ENCODE data around the gene ACTMAP.
A peak's percentile ranks its signal among the peaks of the same experiment; 100 is the strongest.

ACTMAP gene

GRCh38 chr19:40762754-40763470 lies 12.6 kb upstream of the ACTMAP start:
- H3K36me3 Mint-ChIP-seq (ENCODE audit: low read depth): peaks cover 61% of the 10 kb centered on the region
- peaks cover 36% of the 10 kb centered on the region for H3K4me1 Mint-ChIP-seq (ENCODE audit: low read depth)
- no peaks in the 10 kb centered on the region for H3K9me3 Mint-ChIP-seq
- H3K4me3 Mint-ChIP-seq: no peak overlapping the region
- H3K27me3 Mint-ChIP-seq (ENCODE audit: low read depth): no peaks in the 10 kb centered on the region
- H3K27ac Mint-ChIP-seq: no peak overlapping the region

GRCh38 chr19:40759352-40759751 lies 9.1 kb upstream of the ACTMAP start:
- H3K27me3 Mint-ChIP-seq (ENCODE audit: low read depth): no peaks in the 10 kb centered on the region
- peaks cover 70% of the 10 kb centered on the region for H3K36me3 Mint-ChIP-seq (ENCODE audit: low read depth)
- no peaks in the 10 kb centered on the region for H3K9me3 Mint-ChIP-seq
- no peak overlapping the region for H3K27ac Mint-ChIP-seq
- peaks cover 52% of the 10 kb centered on the region for H3K4me1 Mint-ChIP-seq (ENCODE audit: low read depth)
- H3K4me3 Mint-ChIP-seq: no peak overlapping the region

GRCh38 chr19:40758491-40758890 lies 8.2 kb upstream of the ACTMAP start:
- Mint-ChIP-seq H3K27ac (no peak overlapping the region), H3K4me1 (ENCODE audit: low read depth) (peaks cover 50% of the 10 kb centered on the region), H3K4me3 (no peak overlapping the region), H3K36me3 (ENCODE audit: low read depth) (peaks cover 63% of the 10 kb centered on the region), H3K9me3 (no peaks in the 10 kb centered on the region), H3K27me3 (ENCODE audit: low read depth) (no peaks in the 10 kb centered on the region)

- Mint-ChIP-seq H3K27ac (peak overlapping the region; percentile 64), H3K27me3 (ENCODE audit: low read depth) (no peaks in the 10 kb centered on the region), H3K9me3 (no peaks in the 10 kb centered on the region), H3K36me3 (ENCODE audit: low read depth) (peaks cover 51% of the 10 kb centered on the region), H3K4me1 (ENCODE audit: low read depth) (peaks cover 48% of the 10 kb centered on the region), H3K4me3 (peak overlapping the region; percentile 41)
Measured at GRCh38 chr19:40756502-40757110, 6.3 kb upstream of the ACTMAP start.

- Mint-ChIP-seq H3K27me3 (ENCODE audit: low read depth) (no peaks in the 10 kb centered on the region), H3K27ac (peak overlapping the region; percentile 64), H3K4me3 (peak overlapping the region; percentile 41), H3K4me1 (ENCODE audit: low read depth) (peaks cover 45% of the 10 kb centered on the region), H3K36me3 (ENCODE audit: low read depth) (peaks cover 54% of the 10 kb centered on the region), H3K9me3 (no peaks in the 10 kb centered on the region)
Measured at GRCh38 chr19:40755791-40756190, 5.5 kb upstream of the ACTMAP start.

GRCh38 chr19:40755248-40755624 lies 5.0 kb upstream of the ACTMAP start:
- H3K4me3 Mint-ChIP-seq: peak overlapping the region; percentile 41
- H3K4me1 Mint-ChIP-seq (ENCODE audit: low read depth): peaks cover 42% of the 10 kb centered on the region
- H3K27ac Mint-ChIP-seq: no peak overlapping the region
- no peaks in the 10 kb centered on the region for H3K9me3 Mint-ChIP-seq
- peaks cover 51% of the 10 kb centered on the region for H3K36me3 Mint-ChIP-seq (ENCODE audit: low read depth)
- H3K27me3 Mint-ChIP-seq (ENCODE audit: low read depth): no peaks in the 10 kb centered on the region

- H3K4me1 Mint-ChIP-seq (ENCODE audit: low read depth): peaks cover 45% of the 10 kb centered on the region
- H3K9me3 Mint-ChIP-seq: no peaks in the 10 kb centered on the region
- peaks cover 47% of the 10 kb centered on the region for H3K36me3 Mint-ChIP-seq (ENCODE audit: low read depth)
Measured at GRCh38 chr19:40754611-40755247, 4.5 kb upstream of the ACTMAP start.

GRCh38 chr19:40752257-40752781 lies 2.0 kb upstream of the ACTMAP start:
- peaks cover 36% of the 10 kb centered on the region for H3K36me3 Mint-ChIP-seq (ENCODE audit: low read depth)
- H3K27ac Mint-ChIP-seq: peak overlapping the region; percentile 97
- peaks cover 46% of the 10 kb centered on the region for H3K4me1 Mint-ChIP-seq (ENCODE audit: low read depth)
- H3K4me3 Mint-ChIP-seq: peak overlapping the region; percentile 95
- H3K27me3 Mint-ChIP-seq (ENCODE audit: low read depth): no peaks in the 10 kb centered on the region
- no peaks in the 10 kb centered on the region for H3K9me3 Mint-ChIP-seq

More at GRCh38 chr19:40754611-40755247, 4.5 kb upstream of the ACTMAP start:
- Mint-ChIP-seq H3K27me3 (ENCODE audit: low read depth) (no peaks in the 10 kb centered on the region), H3K27ac (peak overlapping the region; percentile 87), H3K4me3 (peak overlapping the region; percentile 79)

- H3K27ac Mint-ChIP-seq: peak within 1 kb of the TSS; percentile 97
- no peaks in the 10 kb centered on the region for H3K27me3 Mint-ChIP-seq (ENCODE audit: low read depth)
- no peaks in the 10 kb centered on the region for H3K9me3 Mint-ChIP-seq
- H3K4me3 Mint-ChIP-seq: peak within 1 kb of the TSS; percentile 95
- peaks cover 27% of the 10 kb centered on the region for H3K36me3 Mint-ChIP-seq (ENCODE audit: low read depth)
- H3K4me1 Mint-ChIP-seq (ENCODE audit: low read depth): peaks cover 35% of the 10 kb centered on the region
Measured at GRCh38 chr19:40750874-40751537, 729 bp upstream of the ACTMAP start, which contains the start of gene SNRPA. Gene SNRPA (plus strand): TSS chr19:40751203. CDS start chr19:40751409, 206 bp downstream.

GRCh38 chr19:40747536-40747935 lies 2.7 kb downstream of the ACTMAP start:
- H3K4me1 Mint-ChIP-seq (ENCODE audit: low read depth): peaks cover 16% of the 10 kb centered on the region
- H3K4me3 Mint-ChIP-seq: no peak overlapping the region
- no peak overlapping the region for H3K27ac Mint-ChIP-seq
- H3K27me3 Mint-ChIP-seq (ENCODE audit: low read depth): no peaks in the 10 kb centered on the region
- peaks cover 10% of the 10 kb centered on the region for H3K36me3 Mint-ChIP-seq (ENCODE audit: low read depth)
- no peaks in the 10 kb centered on the region for H3K9me3 Mint-ChIP-seq

GRCh38 chr19:40745402-40745780 lies 4.9 kb downstream of the ACTMAP start:
- no peak overlapping the region for H3K4me3 Mint-ChIP-seq
- H3K27ac Mint-ChIP-seq: no peak overlapping the region
- peaks cover 14% of the 10 kb centered on the region for H3K4me1 Mint-ChIP-seq (ENCODE audit: low read depth)
- no peaks in the 10 kb centered on the region for H3K27me3 Mint-ChIP-seq (ENCODE audit: low read depth)
- H3K9me3 Mint-ChIP-seq: no peaks in the 10 kb centered on the region
- H3K36me3 Mint-ChIP-seq (ENCODE audit: low read depth): peaks cover 2% of the 10 kb centered on the region

GRCh38 chr19:40744554-40745401 lies 5.5 kb downstream of the ACTMAP start:
- H3K27ac Mint-ChIP-seq: no peak overlapping the region
- no peaks in the 10 kb centered on the region for H3K36me3 Mint-ChIP-seq (ENCODE audit: low read depth)
- H3K4me1 Mint-ChIP-seq (ENCODE audit: low read depth): peaks cover 8% of the 10 kb centered on the region
- H3K27me3 Mint-ChIP-seq (ENCODE audit: low read depth): no peaks in the 10 kb centered on the region
- no peaks in the 10 kb centered on the region for H3K9me3 Mint-ChIP-seq
- H3K4me3 Mint-ChIP-seq: no peak overlapping the region

GRCh38 chr19:40743926-40744325 lies 6.4 kb downstream of the ACTMAP start:
- H3K9me3 Mint-ChIP-seq: no peaks in the 10 kb centered on the region
- no peak overlapping the region for H3K27ac Mint-ChIP-seq
- H3K4me1 Mint-ChIP-seq (ENCODE audit: low read depth): peaks cover 6% of the 10 kb centered on the region
- peaks cover under 1% of the 10 kb centered on the region for H3K36me3 Mint-ChIP-seq (ENCODE audit: low read depth)
- H3K4me3 Mint-ChIP-seq: no peak overlapping the region
- no peaks in the 10 kb centered on the region for H3K27me3 Mint-ChIP-seq (ENCODE audit: low read depth)

GRCh38 chr19:40742886-40743285 lies 7.4 kb downstream of the ACTMAP start:
- Mint-ChIP-seq H3K27me3 (ENCODE audit: low read depth) (no peaks in the 10 kb centered on the region), H3K4me3 (no peak overlapping the region), H3K27ac (no peak overlapping the region), H3K36me3 (ENCODE audit: low read depth) (peaks cover 4% of the 10 kb centered on the region), H3K9me3 (no peaks in the 10 kb centered on the region), H3K4me1 (ENCODE audit: low read depth) (peaks cover 4% of the 10 kb centered on the region)
